NCI-H1105 (cell line): Measurements from ENCODE around the gene TUBE1.
"Not testable (repeated sequence)": the region's sequence is repeated elsewhere in the genome, so short reads cannot be mapped to it uniquely, and the experiment has no call there.

Experiments
- DNase-seq: peaks from one replicate; lab custom pipeline; 2025; lab: John Stamatoyannopoulos, UW

Gene TUBE1

GRCh38 chr6:112087136-112087911, at the start of gene TUBE1, which contains the start of gene FAM229B:
Gene TUBE1 (minus strand): TSS chr6:112087482. CDS start chr6:112087434, 48 bp downstream.
Gene FAM229B (plus strand): TSS chr6:112087591. CDS start chr6:112099284, 11,693 bp downstream.
- peak; percentile 94 for DNase-seq

GRCh38 chr6:112130878-112131277, 43.6 kb upstream of the TUBE1 start:
- no peak for DNase-seq

DNA sequence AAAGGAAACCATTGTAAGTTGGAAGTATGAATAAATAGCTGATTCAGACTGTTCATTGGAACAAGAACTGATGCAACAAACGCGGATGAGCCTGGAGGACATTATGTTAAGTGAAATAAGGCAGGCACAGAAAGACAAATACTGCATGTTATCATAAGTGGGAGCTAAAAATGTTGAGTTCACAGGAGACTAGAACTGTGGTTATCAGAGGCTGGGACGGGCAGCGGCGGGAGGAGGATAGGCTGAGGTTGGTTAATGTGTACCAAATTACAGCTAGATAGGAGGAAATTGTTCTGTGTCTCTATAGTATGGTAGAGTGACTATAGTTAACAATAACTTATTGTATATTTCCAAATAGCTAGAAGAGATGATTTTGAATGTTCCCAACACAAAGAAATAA, 40.9 kb upstream of the TUBE1 start:
- no peak for DNase-seq

GRCh38 chr6:112123982-112124381, 36.7 kb upstream of the TUBE1 start:
- DNase-seq, result no peak

GRCh38 chr6:112122756-112123155, 35.5 kb upstream of the TUBE1 start:
- DNase-seq, result no peak

DNA sequence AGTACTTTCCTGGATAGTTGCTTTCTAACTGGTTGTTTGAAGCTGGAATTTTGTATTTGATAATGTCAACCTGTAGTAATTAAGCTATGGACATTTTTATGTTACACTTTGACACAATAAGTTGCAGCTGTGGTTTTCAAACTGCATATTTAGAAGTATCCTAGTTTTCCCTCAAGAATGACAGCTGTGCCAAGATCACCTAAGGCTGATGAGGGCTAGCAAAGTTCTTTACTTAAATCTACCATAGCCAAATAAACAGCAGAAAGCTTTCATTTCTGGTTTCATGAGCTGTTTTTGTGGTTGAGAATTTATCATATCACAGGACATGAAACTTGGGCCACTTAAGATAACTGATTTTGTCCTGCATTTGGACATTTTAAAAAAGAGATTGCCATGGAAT, 30.8 kb upstream of the TUBE1 start:
- DNase-seq, result no peak

DNA sequence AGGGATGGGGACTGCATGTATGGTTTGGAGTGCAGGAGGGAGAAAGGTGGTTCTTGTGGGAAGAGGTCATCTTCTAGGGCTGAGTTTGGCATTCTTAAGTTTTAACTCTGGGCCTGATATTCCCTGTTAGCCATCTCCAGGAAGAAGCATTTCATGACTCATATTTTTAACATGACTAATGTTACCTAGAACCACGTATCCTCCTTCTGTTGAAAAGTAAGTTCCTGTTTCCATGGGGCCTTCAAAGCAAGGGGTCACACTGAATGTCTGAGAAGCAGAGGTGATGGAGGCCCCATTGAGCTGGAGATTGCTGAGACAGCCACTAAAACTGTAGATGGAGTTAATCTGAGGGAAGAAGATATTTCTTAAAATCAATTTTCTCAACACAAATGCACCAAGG, 30.3 kb upstream of the TUBE1 start:
- DNase-seq, result no peak

GRCh38 chr6:112116221-112116620, 28.9 kb upstream of the TUBE1 start:
- DNase-seq, result no peak

DNA sequence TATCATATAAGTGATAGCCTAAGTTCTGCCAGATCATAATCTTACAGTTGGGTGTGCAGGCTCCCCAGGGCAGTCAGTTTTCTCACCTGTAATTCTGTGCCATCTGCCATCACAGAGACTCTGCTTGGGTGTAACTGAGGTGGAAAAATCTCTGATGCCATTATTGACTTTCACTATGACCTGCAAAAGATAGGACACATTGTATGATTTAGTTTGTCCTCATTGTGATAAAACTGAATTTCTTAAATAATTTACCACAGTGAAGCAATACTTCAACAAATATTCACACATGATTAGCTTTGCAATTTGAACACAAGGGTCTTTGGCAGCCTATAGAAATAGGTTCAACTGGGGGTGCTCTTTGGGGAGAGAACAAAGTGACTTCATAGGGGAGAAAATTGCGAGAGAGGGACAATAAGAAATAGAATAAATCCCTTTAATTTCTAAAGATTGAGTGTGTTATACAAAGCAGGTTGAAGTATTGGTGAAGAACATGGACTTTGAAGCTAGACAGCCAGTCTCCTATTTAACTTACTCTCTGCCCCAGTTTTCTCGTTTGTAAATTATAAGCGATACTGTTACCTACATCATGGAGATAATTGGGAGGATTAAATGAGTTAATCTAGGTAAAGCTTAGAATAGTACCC, 27.4 kb upstream of the TUBE1 start:
- no peak for DNase-seq

DNA sequence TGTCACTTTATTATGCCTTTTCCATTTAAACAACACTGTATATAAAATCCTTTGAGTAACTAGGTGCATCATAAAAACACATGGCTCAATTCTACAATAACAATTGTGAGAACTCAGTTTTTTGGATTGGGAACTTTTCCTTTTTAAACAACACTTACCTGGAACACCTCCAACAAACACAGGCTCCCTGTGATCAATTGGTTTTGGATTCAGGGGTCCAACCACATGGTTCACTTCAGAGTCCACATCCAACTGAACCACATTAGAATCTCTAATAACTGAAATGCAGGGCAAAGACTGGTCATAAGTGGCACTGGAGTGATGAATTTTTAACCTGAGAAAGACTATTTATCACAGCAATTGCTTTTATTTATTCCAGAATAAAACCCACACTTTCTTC, 26.6 kb upstream of the TUBE1 start:
- DNase-seq, result no peak

DNA sequence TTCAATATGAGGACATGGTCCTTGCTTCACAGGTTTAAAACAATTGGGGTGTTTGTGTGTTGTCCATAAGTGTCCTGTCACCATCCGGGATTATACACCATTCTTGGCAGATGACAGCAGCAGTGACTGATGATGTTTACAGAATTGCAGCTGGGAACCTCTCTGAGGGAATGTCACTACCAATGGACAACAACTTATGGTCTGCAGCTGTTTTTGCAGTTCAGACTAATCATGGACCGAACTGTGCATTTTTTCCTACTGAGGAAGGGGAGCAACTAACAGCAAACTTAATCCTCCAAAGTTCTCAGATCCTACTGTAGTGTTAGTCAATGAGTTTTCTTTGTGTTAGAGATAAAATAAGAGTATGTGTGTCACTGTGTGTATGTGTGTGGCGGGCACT, 26.1 kb upstream of the TUBE1 start:
- no peak for DNase-seq

DNA sequence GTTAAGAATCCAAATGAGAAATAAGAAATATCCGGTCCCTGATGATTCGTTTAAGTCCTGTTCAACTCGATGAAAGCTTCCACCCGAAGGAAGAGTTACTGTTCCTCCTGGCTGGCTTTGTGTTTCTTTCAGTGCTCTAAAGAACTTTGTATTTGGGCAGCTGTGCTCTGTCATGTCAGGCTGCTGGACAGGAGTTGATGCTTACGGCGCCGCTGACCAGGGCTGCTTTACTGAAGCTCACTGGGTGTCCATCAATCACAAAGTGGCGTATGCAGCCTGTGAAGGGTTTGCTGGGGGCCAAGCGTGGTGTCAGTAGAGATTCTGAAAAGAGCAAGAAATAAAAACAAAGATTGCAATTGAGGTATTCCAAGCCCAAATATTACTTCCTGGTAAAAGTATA, 22.0 kb upstream of the TUBE1 start:
- no peak for DNase-seq

GRCh38 chr6:112106562-112106961, 19.3 kb upstream of the TUBE1 start:
- DNase-seq, result no peak

DNA sequence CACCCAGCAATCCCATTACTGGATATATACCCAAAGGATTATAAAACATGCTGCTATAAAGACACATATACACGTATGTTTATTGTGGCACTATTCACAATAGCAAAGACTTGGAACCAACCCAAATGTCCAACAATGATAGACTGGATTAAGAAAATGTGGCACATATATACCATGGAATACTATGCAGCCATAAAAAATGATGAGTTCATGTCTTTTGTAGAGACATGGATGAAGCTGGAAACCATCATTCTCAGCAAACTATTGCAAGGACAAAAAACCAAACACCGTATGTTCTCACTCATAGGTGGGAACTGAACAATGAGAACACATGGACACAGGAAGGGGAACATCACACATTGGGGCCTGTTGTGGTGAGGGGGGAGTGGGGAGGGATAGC, 18.7 kb upstream of the TUBE1 start:
- DNase-seq, result not testable (repeated sequence)

- no peak for DNase-seq
These were observed 13.3 kb upstream of the TUBE1 start for GRCh38 chr6:112100561-112100960.

DNA sequence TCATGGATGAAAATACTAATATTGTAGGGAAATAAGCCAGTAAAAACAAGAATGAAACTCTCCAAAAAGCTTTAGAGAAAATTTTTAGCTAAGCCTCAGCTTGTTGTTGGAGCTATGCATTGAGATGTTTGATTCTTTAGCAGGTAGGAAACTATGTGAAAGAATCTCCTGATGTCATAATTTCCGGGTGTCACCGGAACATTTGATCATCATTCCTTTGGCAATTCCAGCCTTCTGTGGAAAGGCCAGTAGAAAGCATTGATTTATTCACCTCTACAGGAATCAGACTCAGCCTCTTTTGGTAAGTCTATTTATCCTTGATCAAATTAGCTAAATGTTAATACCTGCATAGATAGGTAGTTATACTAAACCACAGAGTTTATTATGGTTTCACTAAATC, 9.6 kb upstream of the TUBE1 start:
- no peak for DNase-seq

DNA sequence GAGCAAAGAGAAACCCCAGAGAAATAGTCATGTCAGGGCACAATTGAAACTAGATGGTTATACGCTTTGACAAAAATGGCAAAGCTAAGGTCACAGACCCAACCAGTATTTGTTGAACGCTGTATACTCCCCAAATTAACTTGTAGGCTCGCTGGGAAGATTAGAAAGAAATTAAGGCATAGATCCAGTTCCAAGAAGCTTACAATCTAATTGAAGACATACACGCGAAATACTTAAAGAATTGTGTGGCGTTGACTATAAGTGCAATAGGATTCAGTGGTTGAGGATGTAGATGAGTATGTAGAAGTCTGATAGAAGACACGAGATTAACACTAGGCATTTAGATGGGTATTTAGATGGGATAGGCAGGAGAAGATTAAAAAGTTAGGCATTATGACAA, 634 bp upstream of the TUBE1 start:
- no peak for DNase-seq

- peak; percentile 12 for DNase-seq
These were observed 542 bp downstream of the TUBE1 start for GRCh38 chr6:112086744-112087135.

DNA sequence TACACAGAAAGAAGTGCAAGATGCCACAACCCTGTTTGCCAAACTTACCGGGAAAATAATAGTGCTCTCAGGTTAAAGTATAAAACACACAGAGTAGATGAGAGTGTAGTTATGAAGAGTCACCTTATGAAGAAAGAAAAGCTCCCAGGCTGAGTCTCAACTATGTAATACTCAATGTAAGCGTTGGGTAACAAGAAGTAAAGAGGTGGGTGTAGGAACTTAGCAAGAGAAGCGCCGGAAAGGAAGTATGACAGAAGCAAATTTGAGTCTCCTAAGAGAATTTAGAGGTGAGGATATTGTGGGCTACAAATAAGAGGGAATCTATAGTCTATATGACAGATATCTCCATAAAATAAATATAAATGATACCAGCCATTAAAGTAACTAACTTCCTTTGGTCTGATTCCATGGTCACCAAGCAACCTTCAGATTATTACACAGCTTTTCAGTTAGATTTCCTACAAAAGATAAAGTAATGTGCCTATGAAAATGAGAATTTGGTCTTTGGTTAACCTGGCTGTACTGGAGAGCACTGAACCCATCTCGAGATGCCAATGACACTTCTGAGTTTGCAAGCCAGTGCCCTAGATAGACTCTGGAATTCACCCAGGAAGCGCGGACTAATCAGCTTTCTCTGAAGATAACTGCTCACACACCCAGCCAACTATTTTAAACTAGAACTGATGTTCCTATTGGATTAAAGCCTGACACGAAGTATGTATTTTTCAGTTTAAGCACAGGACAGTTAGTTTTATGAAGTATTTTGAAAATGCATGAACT, 1.8 kb downstream of the TUBE1 start:
- DNase-seq, result no peak

DNA sequence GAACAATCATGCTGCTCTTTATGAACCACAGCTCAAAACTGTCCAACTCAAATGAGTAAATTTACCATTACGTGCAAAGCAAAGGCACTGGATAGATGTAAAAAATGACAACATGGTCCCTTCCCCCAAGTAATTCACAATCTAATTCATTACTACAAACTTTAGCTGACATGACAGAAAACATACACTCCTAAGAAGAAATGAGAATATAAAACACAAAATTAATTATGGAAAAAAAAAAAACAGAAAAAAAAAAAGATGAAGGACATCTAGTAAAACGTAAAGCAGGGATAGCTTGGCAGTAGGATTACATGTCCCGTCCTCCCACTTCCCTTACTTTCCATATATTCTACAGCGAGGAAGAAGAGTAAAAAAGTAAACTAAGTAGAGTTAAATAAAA, 5.7 kb downstream of the TUBE1 start:
- DNase-seq, result no peak

DNA sequence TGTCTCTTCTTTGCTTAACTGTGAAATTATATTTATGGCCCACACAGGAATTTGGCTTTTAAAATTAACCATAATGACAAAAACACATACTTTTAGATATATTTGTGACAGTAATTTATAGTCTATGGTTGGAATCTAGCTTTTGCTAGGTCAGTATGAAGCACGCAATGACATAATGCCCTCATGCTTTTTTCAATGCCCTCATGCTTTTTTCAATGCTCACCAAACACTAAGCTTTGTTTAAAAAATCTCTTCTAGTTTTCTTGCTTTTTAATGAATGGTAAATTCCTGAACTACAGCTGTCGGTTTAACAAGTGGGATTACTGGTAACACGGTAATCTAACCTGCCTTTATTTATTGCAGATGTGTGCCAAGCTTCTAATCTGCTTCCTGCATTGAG, 20.7 kb downstream of the TUBE1 start:
- no peak for DNase-seq

- DNase-seq, result no peak
These were observed 21.8 kb downstream of the TUBE1 start for GRCh38 chr6:112065426-112065986.

DNA sequence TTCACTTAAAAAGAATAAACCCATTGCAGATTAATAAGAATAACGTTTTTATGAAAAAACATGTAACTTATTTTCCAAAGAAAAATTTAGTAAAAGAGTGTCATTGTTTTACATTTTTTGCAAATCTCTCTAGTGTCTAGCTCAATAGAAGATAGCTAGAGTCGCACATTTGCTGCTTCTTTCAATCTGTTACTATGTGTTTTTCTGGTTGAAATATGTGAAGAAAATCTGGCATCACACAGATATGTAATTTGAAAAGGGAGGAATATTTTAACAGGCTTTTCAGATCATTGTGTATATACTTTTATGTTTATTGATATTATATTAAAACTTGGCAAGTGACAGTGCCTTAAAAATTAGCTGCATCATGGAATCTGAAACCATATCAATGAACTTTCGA, 24.3 kb downstream of the TUBE1 start:
- no peak for DNase-seq
